Activated CD4-positive, alpha-beta T cell treated with anti-CD3 and anti-CD28 coated beads for 36 hours (primary cell): Measurements from ENCODE around the gene GH1. TPM values are rescaled to one million over a fixed set of nuclear protein-coding genes. Genes with fewer than 3 reads are reported as not detected.
A peak's percentile ranks its signal among the peaks of the same experiment; 100 is the strongest.

ENCODE experiments used
- ATAC-seq: fragments of 200-7000 bp; cut with Tn5 transposase; one replicate; pipeline ENCODE4 v1.10.0; 2021; ENCODE audit warnings: mild to moderate bottlenecking, moderate library complexity
- CTCF ChIA-PET: fragments of 350-600 bp; sonication (Branson Sonifier 250); formaldehyde crosslinking; loops from one replicate; lab custom pipeline; 2021; ENCODE audit warnings: antibody characterized with exemption; lab: Charles Lee
- POLR2A ChIA-PET: fragments of 350-600 bp; sonication (Branson Sonifier 250); formaldehyde crosslinking; loops from one replicate; lab custom pipeline; 2021; ENCODE audit warnings: antibody characterized with exemption, inconsistent platforms; lab: Charles Lee
- DNase-seq: peaks from one replicate; pipeline ENCODE4 v3.0.0-alpha.2; 2020
- H3K27ac Mint-ChIP-seq: one replicate; pipeline ENCODE4 v1.8.0; 2021; ENCODE audit warnings: mixed read lengths
- H3K27me3 Mint-ChIP-seq: one replicate; pipeline ENCODE4 v1.8.0; 2021; ENCODE audit warnings: mixed read lengths
- H3K36me3 Mint-ChIP-seq: one replicate; pipeline ENCODE4 v1.8.0; 2021; ENCODE audit warnings: low read depth, mixed read lengths
- H3K4me1 Mint-ChIP-seq: one replicate; pipeline ENCODE4 v1.8.0; 2021; ENCODE audit warnings: mixed read lengths
- H3K4me3 Mint-ChIP-seq: one replicate; pipeline ENCODE4 v1.8.0; 2021; ENCODE audit warnings: mild to moderate bottlenecking, moderate library complexity, mixed read lengths
- H3K9me3 Mint-ChIP-seq: one replicate; pipeline ENCODE4 v1.8.0; 2021; ENCODE audit warnings: low read depth, mixed read lengths
- intact Hi-C, 2 experiments: fragments of 100-400 bp; cut with DNase I in 1 of 2; cut with micrococcal nuclease in 1 of 2; formaldehyde crosslinking; loops; one replicate each; pipeline versions ENCODE4 v1.14.2 to v1.15.1; 2022 to 2024; cut with DNase I, micrococcal nuclease
- total RNA-seq, 2 experiments: library from RNA; stranded (reverse); gene quantifications; one replicate each; pipeline ENCODE4 v1.2.3, GENCODE V29; 2021

GH1 gene
- total RNA-seq, 2 experiments from 2014 or later: 0.28 TPM; not detected in 1

DNA sequence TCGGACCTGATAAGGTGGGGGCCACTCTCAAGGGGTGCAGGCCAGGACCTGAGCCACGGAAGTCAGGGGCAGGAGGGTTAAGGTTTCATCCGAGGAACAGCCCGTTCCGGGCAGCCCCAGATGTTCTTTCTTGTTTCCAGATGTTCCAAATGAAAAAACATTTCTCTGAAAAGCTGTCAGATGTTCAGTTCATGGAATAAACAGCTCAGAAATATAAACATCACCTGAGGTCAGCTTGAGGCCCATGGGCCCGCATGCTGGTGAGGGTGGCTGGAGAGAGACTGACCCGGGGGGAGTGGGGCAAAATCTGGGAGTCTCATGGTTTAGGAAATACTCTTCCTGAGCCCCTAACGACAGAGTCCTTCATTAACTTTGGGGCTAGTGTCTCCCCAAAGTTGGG is 15.0 kb upstream of the GH1 start:
- no peaks in the 10 kb centered on the region for H3K36me3 Mint-ChIP-seq
- H3K27me3 Mint-ChIP-seq: no peaks in the 10 kb centered on the region
- ChIA-PET POLR2A (interaction anchor here (0.6 kb wide), 1 partner anchor 573 kb away, joined by 3 read pairs; the partner anchor contains the start of gene CEP95), CTCF (interaction anchor here (0.7 to 2.6 kb wide), 5 partner anchors 15 to 1047 kb away, joined by 3 to 11 read pairs (median 4); partner anchors contain the start of genes CSHL1 and GH1)
- peaks cover 15% of the 10 kb centered on the region for H3K4me1 Mint-ChIP-seq
- H3K4me3 Mint-ChIP-seq: no peak overlapping the region
- intact Hi-C loops: no loop called here
- no peak for ATAC-seq
- no peak for DNase-seq
- H3K9me3 Mint-ChIP-seq: no peaks in the 10 kb centered on the region
- H3K27ac Mint-ChIP-seq: no peak overlapping the region

DNA sequence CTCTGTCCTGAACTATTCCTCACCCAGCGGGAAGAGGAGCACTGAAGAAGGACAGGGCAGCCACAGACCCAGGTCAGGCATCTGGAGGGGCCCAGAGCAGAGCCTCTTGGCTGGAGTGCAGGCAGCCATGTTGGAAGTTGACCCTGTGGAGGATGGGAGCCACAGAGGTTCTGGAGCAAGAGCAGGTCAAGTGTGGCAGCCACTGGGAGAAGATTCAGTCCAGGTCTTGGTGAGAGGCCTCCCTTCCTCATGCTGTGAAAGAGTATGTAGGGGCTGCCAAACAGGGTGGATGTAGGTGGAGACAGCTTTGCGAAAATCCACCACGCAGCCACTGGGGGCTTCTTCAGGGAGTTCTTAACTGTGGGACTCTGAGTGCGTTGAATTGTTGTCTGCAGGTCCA is 14.1 kb upstream of the GH1 start:
- ATAC-seq (no peak), DNase-seq (no peak)
- POLR2A ChIA-PET: no interaction called here
- H3K4me1 Mint-ChIP-seq: peaks cover 15% of the 10 kb centered on the region
- CTCF ChIA-PET: interaction anchor here (1.0 to 2.6 kb wide), 8 partner anchors 14 to 201 kb away, joined by 3 to 16 read pairs (median 6); partner anchors contain the start of gene GH1
- peak overlapping the region; percentile 88 for H3K4me3 Mint-ChIP-seq
- H3K27ac Mint-ChIP-seq: peak overlapping the region; percentile 93
- H3K36me3 Mint-ChIP-seq: no peaks in the 10 kb centered on the region
- intact Hi-C loops: no loop called here
- no peaks in the 10 kb centered on the region for H3K9me3 Mint-ChIP-seq
- no peaks in the 10 kb centered on the region for H3K27me3 Mint-ChIP-seq

GRCh38 chr17:63931981-63932561 is 13.4 kb upstream of the GH1 start, which contains the start of gene CD79B:
CD79B (minus strand) TSS chr17:63932331; CDS start chr17:63932261, 70 bp downstream.
- peak within 1 kb of the TSS; percentile 88 for H3K4me3 Mint-ChIP-seq
- ATAC-seq (peak; percentile 85), DNase-seq (peak; percentile 73)
- intact Hi-C loops: no loop called here
- POLR2A ChIA-PET: interaction anchor here (0.6 kb wide), 1 partner anchor 286 kb away, joined by 4 read pairs; no protein-coding TSS in a partner anchor
- no peaks in the 10 kb centered on the region for H3K27me3 Mint-ChIP-seq
- H3K27ac Mint-ChIP-seq: peak within 1 kb of the TSS; percentile 93
- peaks cover 15% of the 10 kb centered on the region for H3K4me1 Mint-ChIP-seq
- no peaks in the 10 kb centered on the region for H3K9me3 Mint-ChIP-seq
- CTCF ChIA-PET: interaction anchor here (1.0 to 2.6 kb wide), 10 partner anchors 13 to 202 kb away, joined by 3 to 16 read pairs (median 4); partner anchors contain the start of gene GH1
- H3K36me3 Mint-ChIP-seq: no peaks in the 10 kb centered on the region

GRCh38 chr17:63930951-63931575 is 12.4 kb upstream of the GH1 start:
- H3K9me3 Mint-ChIP-seq: no peaks in the 10 kb centered on the region
- H3K4me3 Mint-ChIP-seq: peak overlapping the region; percentile 88
- ATAC-seq (peak; percentile 68), DNase-seq (peak; percentile 74)
- CTCF ChIA-PET: interaction anchor here (0.9 to 2.0 kb wide), 7 partner anchors 16 to 203 kb away, joined by 3 to 7 read pairs (median 3); no protein-coding TSS in a partner anchor
- H3K27me3 Mint-ChIP-seq: no peaks in the 10 kb centered on the region
- peak overlapping the region; percentile 73 for H3K27ac Mint-ChIP-seq
- POLR2A ChIA-PET: interaction anchor here (0.6 kb wide), 1 partner anchor 189 kb away, joined by 3 read pairs; no protein-coding TSS in a partner anchor
- no peaks in the 10 kb centered on the region for H3K36me3 Mint-ChIP-seq
- intact Hi-C loops: no loop called here
- peaks cover 15% of the 10 kb centered on the region for H3K4me1 Mint-ChIP-seq

DNA sequence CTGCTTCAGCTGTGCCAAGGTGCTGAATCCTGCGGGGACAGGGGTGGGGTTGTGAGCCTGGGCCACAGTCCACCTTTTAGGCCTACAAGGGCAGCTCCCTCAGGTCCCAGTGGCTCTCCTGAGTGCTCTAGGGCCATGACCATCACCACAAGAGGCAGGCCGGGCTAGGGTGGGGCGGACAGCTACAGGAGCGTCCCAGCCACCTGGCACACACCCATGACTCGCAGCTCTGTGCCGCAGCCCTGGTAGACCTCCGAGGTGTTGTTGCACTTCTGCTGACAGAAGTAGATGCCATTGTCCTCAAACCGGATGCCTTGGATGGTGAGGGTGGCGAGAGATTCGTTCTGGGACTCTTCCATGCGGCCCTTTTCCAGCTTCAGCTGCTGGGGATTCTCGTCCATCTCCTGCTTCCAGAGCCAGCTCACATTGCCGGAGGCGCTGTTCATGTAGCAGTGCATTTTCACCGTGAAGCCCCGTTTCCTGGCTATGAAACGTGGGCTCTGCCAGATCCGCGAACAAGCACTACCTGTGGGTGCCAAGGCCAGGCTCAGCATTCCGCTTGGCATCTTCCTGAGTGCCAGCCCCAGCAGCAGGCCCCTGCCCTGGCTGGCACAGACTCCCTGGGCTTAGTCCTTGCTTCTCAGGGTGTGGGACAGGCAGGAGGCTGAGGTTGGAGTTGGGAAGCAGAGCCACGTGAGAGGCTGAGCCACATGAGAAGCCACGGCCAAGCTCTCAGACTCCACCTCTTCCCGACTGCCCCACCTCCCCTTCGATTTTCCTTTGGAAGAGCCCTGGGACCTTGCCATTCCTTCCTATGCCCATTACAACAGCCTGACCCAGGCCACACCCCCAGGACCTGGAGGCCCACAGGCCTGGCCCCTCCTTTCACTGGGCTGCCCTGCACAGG is 11.5 kb upstream of the GH1 start:
- Mint-ChIP-seq H3K4me3 (peak overlapping the region; percentile 88), H3K27me3 (no peaks in the 10 kb centered on the region), H3K27ac (peak overlapping the region; percentile 73), H3K9me3 (no peaks in the 10 kb centered on the region), H3K36me3 (no peaks in the 10 kb centered on the region), H3K4me1 (peaks cover 15% of the 10 kb centered on the region)
- CTCF ChIA-PET: interaction anchor here (0.8 to 1.6 kb wide), 5 partner anchors 11 to 361 kb away, joined by 3 to 9 read pairs (median 5); partner anchors contain the start of gene GH1
- ATAC-seq: no peak
- intact Hi-C loops: no loop called here
- DNase-seq: no peak
- POLR2A ChIA-PET: no interaction called here

DNA sequence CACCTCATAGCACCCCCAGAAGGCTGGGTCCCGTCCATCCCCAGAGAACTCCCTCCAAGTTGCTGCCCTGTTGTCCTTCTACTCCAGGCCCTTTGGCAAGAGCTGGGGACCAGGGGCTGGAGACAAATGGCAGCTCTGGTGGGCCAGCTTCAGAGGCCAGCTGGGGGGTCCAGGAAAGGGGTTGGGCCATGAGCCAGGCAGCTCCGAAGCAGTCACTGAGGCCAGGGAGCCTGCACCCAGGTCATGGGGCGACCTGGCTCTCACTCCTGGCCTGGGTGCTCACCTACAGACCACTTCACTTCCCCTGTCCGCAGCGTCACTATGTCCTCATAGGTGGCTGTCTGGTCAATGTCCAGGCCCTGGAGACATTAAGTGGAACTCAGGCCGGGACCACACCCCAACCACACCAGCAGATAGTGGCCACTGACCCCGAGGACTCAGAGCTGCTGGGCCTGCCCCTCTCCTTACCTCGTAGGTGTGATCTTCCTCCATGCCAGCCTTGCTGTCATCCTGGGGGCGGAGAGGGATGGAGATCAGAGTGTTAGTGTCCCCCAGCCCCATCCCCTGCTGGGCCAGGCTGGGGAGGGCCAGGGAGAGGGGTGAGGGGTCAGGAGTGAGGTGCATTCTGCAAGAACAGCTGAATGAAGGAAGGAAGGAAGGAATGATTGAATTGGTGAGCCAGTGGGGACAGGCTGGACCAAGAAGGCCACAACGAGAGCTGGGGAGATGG is 10.5 kb upstream of the GH1 start:
- no peak overlapping the region for H3K27ac Mint-ChIP-seq
- ATAC-seq (no peak), DNase-seq (no peak)
- ChIA-PET CTCF (interaction anchor here (0.8 to 1.6 kb wide), 4 partner anchors 10 to 362 kb away, joined by 5 to 9 read pairs (median 6); partner anchors contain the start of gene GH1), POLR2A (no interaction called here)
- H3K27me3 Mint-ChIP-seq: no peaks in the 10 kb centered on the region
- no peaks in the 10 kb centered on the region for H3K9me3 Mint-ChIP-seq
- intact Hi-C loops: no loop called here
- peaks cover 15% of the 10 kb centered on the region for H3K4me1 Mint-ChIP-seq
- no peak overlapping the region for H3K4me3 Mint-ChIP-seq
- H3K36me3 Mint-ChIP-seq: no peaks in the 10 kb centered on the region

- DNase-seq (no peak), ATAC-seq (no peak)
- Mint-ChIP-seq H3K36me3 (no peaks in the 10 kb centered on the region), H3K9me3 (no peaks in the 10 kb centered on the region), H3K27ac (no peak overlapping the region), H3K27me3 (no peaks in the 10 kb centered on the region), H3K4me3 (no peak overlapping the region), H3K4me1 (peaks cover 15% of the 10 kb centered on the region)
- CTCF ChIA-PET: interaction anchor here (0.9 to 1.2 kb wide), 3 partner anchors 9 to 25 kb away, joined by 3 to 6 read pairs (median 4); no protein-coding TSS in a partner anchor
- POLR2A ChIA-PET: no interaction called here
- intact Hi-C loops: no loop called here
Measured at GRCh38 chr17:63928172-63928666, 9.6 kb upstream of the GH1 start.

DNA sequence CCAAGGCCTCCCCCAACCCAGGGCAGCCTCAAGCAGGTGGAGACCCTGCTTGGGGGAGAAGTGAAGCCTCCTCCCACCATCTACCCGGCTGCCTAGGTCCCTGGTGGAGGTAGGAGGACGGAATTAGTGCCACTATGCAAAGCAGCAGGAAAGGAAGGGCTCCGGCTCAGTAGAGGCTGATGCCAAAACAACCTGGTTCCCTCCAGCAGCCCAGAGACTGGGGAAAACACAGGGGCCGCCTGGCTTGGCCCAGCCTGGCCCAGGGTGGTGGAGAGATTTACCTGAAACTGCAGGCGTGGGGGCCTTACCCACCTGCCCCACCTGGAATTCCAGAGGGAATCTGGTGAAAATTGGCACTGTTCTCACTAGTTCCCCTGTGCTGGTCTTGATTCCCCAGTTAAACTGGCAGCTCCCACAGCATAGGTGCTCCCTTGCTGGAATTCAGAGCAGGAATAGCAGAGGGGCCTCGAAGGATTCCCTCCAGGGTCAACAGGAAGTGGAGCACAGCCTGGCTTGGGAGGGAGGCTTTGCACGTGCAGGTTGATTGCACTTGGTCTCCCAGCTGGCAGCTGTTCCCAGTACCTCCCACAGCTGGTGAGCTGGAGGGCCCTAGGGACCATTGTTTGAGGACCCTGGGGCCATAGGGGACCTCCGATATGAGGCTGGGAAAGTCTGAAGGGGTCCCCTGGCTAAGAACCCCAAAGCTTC is 9.0 kb upstream of the GH1 start:
- H3K27ac Mint-ChIP-seq: no peak overlapping the region
- CTCF ChIA-PET: interaction anchor here (0.9 to 1.2 kb wide), 3 partner anchors 8 to 24 kb away, joined by 3 to 6 read pairs (median 4); no protein-coding TSS in a partner anchor
- ATAC-seq (no peak), DNase-seq (no peak)
- no peak overlapping the region for H3K4me3 Mint-ChIP-seq
- H3K27me3 Mint-ChIP-seq: no peaks in the 10 kb centered on the region
- intact Hi-C loops: no loop called here
- peaks cover 14% of the 10 kb centered on the region for H3K4me1 Mint-ChIP-seq
- H3K36me3 Mint-ChIP-seq: no peaks in the 10 kb centered on the region
- no peaks in the 10 kb centered on the region for H3K9me3 Mint-ChIP-seq
- POLR2A ChIA-PET: no interaction called here

DNA sequence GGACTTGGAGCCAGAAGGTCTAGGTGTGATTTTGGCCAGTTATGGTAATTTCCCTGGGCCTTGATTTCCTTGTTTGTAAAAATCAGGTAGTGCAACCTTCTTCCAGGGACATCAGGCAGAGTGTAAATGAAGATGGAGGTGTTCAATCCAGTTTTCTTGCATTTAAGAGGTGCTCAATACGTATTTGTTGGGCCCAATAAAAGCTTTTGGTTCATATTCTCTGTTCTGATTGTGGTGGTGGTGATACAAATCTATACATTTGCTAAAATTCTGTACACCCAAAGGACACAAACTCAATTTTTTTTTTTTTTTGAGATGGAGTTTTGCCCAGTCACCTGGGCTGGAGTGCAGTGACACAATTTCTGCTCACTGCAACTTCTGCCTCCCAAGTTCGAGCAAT is 7.5 kb upstream of the GH1 start:
- Mint-ChIP-seq H3K27me3 (no peaks in the 10 kb centered on the region), H3K36me3 (no peaks in the 10 kb centered on the region), H3K4me3 (no peak overlapping the region), H3K9me3 (no peaks in the 10 kb centered on the region), H3K4me1 (peaks cover 6% of the 10 kb centered on the region), H3K27ac (no peak overlapping the region)
- DNase-seq (no peak), ATAC-seq (no peak)
- ChIA-PET POLR2A (no interaction called here), CTCF (interaction anchor here (1.8 kb wide), 1 partner anchor 14 kb away, joined by 7 read pairs; the partner anchor contains the start of gene CSHL1)
- intact Hi-C loops: no loop called here

GRCh38 chr17:63925615-63926014 is 7.0 kb upstream of the GH1 start:
- no peak overlapping the region for H3K4me3 Mint-ChIP-seq
- H3K36me3 Mint-ChIP-seq: no peaks in the 10 kb centered on the region
- no peak overlapping the region for H3K27ac Mint-ChIP-seq
- intact Hi-C loops: no loop called here
- ATAC-seq: no peak
- CTCF ChIA-PET: interaction anchor here (1.5 to 1.8 kb wide), 2 partner anchors 14 to 21 kb away, joined by 6 to 7 read pairs; partner anchors contain the start of gene CSHL1
- DNase-seq: no peak
- H3K4me1 Mint-ChIP-seq: peaks cover under 1% of the 10 kb centered on the region
- H3K9me3 Mint-ChIP-seq: no peaks in the 10 kb centered on the region
- H3K27me3 Mint-ChIP-seq: no peaks in the 10 kb centered on the region
- POLR2A ChIA-PET: no interaction called here
